ENCODE measurements around the gene RACGAP1. TPM values are rescaled to one million over a fixed set of nuclear protein-coding genes. Genes with fewer than 3 reads are reported as not detected.
A peak's percentile ranks its signal among the peaks of the same experiment; 100 is the strongest.

The RACGAP1 gene
- total RNA-seq, 6 experiments from 2014 or later, result 52.6 to 119 (median 104) TPM

GRCh38 chr12:49974231-49974675 is 51.0 kb downstream of the RACGAP1 start:
- peak; percentile 31 for DNase-seq
- Mint-ChIP-seq H3K36me3 (ENCODE audit: low read depth) (no peaks in the 10 kb centered on the region), H3K4me1 (ENCODE audit: low read depth) (no peaks in the 10 kb centered on the region), H3K27me3 (ENCODE audit: insufficient read depth) (peaks cover 4% of the 10 kb centered on the region), H3K9me3 (no peaks in the 10 kb centered on the region), H3K27ac (no peak overlapping the region), H3K4me3 (no peak overlapping the region)
- TF ChIP-seq CTCF (IDR thresholded peaks at IDR 0.05), result peak; percentile 73

- H3K36me3 Mint-ChIP-seq (ENCODE audit: low read depth), result no peaks in the 10 kb centered on the region
- TF ChIP-seq CTCF (IDR thresholded peaks at IDR 0.05), result no peak
- no peak for DNase-seq
Observed at GRCh38 chr12:49973361-49973830, 51.9 kb downstream of the RACGAP1 start.

GRCh38 chr12:49972641-49973360 is 52.5 kb downstream of the RACGAP1 start, which contains the start of gene AQP6:
Gene AQP6 (plus strand): TSS chr12:49972947. CDS start chr12:49973174, 227 bp downstream.
- Mint-ChIP-seq H3K4me1 (ENCODE audit: low read depth) (no peaks in the 10 kb centered on the region), H3K27me3 (ENCODE audit: insufficient read depth) (peaks cover 4% of the 10 kb centered on the region), H3K4me3 (no peak within 1 kb of the TSS), H3K36me3 (ENCODE audit: low read depth) (no peaks in the 10 kb centered on the region), H3K27ac (no peak within 1 kb of the TSS), H3K9me3 (no peaks in the 10 kb centered on the region)
- no peak for TF ChIP-seq CTCF (IDR thresholded peaks at IDR 0.05)
- DNase-seq, result no peak

More at GRCh38 chr12:49973361-49973830, 51.9 kb downstream of the RACGAP1 start:
- Mint-ChIP-seq H3K27ac (no peak overlapping the region), H3K9me3 (no peaks in the 10 kb centered on the region), H3K4me3 (no peak overlapping the region), H3K27me3 (ENCODE audit: insufficient read depth) (peaks cover 4% of the 10 kb centered on the region), H3K4me1 (ENCODE audit: low read depth) (no peaks in the 10 kb centered on the region)

GRCh38 chr12:49972129-49972528 is 53.2 kb downstream of the RACGAP1 start:
- H3K4me3 Mint-ChIP-seq, result no peak overlapping the region
- no peaks in the 10 kb centered on the region for H3K9me3 Mint-ChIP-seq
- DNase-seq, result no peak
- H3K36me3 Mint-ChIP-seq (ENCODE audit: low read depth), result no peaks in the 10 kb centered on the region
- H3K27ac Mint-ChIP-seq, result no peak overlapping the region
- peaks cover 4% of the 10 kb centered on the region for H3K27me3 Mint-ChIP-seq (ENCODE audit: insufficient read depth)
- TF ChIP-seq CTCF (IDR thresholded peaks at IDR 0.05), result no peak
- no peaks in the 10 kb centered on the region for H3K4me1 Mint-ChIP-seq (ENCODE audit: low read depth)

GRCh38 chr12:49971141-49971540 is 54.2 kb downstream of the RACGAP1 start:
- no peak for DNase-seq
- H3K9me3 Mint-ChIP-seq, result no peaks in the 10 kb centered on the region
- H3K27me3 Mint-ChIP-seq (ENCODE audit: insufficient read depth), result peaks cover 8% of the 10 kb centered on the region
- no peak overlapping the region for H3K27ac Mint-ChIP-seq
- no peaks in the 10 kb centered on the region for H3K36me3 Mint-ChIP-seq (ENCODE audit: low read depth)
- H3K4me1 Mint-ChIP-seq (ENCODE audit: low read depth), result no peaks in the 10 kb centered on the region
- no peak overlapping the region for H3K4me3 Mint-ChIP-seq
- no peak for TF ChIP-seq CTCF (IDR thresholded peaks at IDR 0.05)

Data from HFFc6 (cell line).